CD1c-positive myeloid dendritic cell (primary cell): Measurements from ENCODE around the gene OR11L1.

Experiments used
- DNase-seq: peaks from one replicate; pipeline ENCODE4 v3.0.0-alpha.2; 2016; ENCODE audit errors: extremely low spot score

OR11L1 gene, protein sequence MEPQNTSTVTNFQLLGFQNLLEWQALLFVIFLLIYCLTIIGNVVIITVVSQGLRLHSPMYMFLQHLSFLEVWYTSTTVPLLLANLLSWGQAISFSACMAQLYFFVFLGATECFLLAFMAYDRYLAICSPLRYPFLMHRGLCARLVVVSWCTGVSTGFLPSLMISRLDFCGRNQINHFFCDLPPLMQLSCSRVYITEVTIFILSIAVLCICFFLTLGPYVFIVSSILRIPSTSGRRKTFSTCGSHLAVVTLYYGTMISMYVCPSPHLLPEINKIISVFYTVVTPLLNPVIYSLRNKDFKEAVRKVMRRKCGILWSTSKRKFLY

GRCh38 chr1:247841796-247842195, at the start of gene OR11L1:
Gene OR11L1 (minus strand): TSS chr1:247841896. CDS start chr1:247841896, 0 bp downstream.
- no peak for DNase-seq

- no peak for DNase-seq
Measured at GRCh38 chr1:247884797-247885413, 43.2 kb upstream of the OR11L1 start.

DNA sequence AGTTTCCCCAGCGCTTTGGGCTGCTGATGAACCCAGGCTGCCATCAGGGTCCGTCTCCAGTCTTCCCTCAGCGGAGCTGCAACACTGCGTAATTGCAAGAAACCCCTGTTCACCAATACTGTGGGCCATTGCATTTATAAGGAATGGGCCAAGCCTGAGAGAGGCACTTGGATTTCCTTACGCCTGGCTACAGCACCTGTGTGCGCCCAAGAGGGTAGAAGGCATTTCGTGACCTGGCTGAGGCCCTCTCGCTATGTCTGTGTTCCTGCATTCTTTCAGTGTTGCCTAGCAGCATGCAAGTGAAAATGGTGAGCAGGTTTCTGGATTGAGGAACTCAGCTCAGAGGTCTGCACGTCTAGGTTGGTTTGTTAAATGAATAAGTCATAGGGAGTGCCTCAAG, 41.6 kb upstream of the OR11L1 start:
- no peak for DNase-seq

DNA sequence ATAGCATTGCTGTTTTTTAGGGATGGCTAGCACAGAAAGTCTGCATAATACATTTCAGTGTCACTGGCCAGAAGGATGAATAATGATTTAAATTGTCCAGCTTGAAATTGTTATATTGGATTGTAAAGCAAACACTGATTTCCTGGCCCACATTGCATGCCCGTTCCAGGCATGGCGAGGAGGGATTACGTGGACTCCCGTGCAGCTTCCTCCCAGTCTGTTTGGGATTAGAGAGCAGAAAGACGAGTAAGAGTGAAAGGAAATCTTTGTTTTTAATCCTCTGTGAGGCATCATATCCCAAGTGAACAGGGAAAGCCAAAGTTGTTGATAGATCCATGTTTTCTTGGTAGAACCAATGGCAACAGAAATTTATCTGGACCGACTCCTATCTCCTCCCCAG, 23.7 kb upstream of the OR11L1 start:
- no peak for DNase-seq

GRCh38 chr1:247864644-247865043, 22.9 kb upstream of the OR11L1 start:
- DNase-seq, result no peak

DNA sequence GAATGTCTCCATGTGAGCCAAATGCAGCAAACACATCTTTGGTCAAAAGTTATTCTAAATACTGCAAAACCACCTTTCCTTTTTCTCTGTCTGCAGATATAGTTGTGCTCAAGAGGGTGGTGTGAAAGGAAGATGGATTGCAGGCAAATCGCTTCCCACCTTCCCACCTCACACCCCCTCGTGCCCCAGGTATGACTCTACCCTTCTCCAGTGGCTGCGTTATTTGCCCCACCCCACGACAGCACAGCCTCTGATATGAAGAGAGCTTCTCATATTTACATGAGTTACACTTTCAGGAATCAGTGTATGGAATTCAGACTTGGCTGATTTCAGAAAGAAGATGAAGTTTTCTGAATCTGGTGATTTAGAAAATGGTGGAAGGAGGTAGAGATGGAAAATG, 21.1 kb upstream of the OR11L1 start:
- DNase-seq, result no peak

DNA sequence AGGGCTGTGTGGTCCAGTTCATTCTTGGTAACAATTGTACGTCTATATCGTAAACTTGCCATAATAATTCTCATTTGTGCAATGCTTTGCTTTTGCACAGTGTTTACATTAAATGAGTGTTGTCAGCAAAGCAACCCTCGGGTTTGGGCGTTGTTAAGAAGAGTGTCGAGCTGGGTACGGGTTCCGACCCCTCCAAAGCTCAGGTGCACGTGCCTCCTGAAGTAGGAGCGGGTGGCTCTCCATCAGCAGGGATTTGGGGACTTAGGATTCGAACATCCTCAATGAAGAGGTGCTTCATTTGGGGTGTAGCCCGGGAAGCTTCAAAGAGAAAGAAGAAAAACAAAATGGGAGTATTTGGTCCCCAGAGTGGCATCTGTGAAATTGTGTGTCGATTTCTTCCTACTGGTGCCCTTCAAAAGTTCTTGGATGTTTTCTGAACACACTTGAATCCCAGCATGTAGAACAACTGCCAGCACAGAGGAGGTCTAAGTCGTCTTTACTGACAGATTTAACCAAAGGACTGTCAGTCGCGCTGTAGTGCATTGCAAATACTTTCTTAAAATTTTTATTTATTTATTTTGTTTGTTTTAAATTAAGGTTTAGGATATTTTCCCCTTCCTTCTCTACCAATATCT, 16.4 kb upstream of the OR11L1 start:
- DNase-seq, result no peak

- DNase-seq, result peak; percentile 10
Measured at GRCh38 chr1:247857069-247857984, 15.6 kb upstream of the OR11L1 start, which contains the start of gene TRIM58. Gene TRIM58 (plus strand): TSS chr1:247857187. CDS start chr1:247857247, 60 bp downstream.

DNA sequence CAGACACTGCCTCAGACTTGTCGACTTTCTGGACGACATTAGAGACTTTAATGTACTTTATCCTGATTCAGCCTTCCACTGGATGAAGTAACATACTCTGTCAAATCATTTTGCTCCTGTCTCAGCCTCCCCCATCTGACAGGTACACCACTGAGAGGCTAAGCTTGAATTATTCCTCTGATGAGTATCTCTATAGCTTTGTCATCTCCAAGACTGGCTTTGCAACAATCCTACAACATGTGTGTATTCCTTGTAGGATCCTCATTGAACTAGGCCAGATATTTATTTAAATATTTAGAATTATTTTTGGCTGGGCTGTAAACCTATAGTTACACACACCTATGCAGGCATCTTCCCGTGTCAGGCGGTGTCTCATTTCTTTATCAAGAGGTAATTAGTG, 14.2 kb upstream of the OR11L1 start:
- no peak for DNase-seq

DNA sequence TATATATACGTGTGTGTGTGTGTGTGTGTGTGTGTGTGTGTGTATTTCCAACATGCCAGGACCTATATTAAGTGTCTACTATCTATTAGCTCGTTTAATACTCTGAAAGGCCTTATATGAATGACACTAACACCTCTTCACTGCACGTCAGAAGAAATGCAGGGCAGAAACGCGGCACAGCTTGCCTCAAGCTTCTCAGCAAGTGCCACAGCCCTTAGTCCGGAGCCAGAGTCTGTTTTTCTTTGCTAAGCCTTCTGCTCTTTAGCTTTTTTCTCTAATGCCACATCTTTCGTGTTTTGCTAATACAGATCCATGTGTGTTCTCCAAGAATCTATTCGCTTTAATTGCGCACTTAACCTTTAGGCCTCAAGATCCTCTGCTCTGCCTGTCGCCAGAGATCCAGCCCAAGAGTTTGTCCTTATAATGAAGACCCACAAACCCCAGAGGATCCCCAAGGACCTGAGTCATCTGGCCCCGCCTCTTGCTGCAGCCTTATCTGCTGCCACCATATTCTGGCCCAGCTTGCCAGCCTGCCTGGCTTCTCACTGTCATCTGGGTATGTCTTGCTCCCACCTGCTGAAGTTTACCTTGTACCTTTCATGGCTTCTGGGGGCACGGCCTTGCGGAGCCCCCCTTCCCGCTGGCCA, 13.3 kb upstream of the OR11L1 start:
- DNase-seq, result no peak

GRCh38 chr1:247849616-247850015, 7.9 kb upstream of the OR11L1 start:
- no peak for DNase-seq

DNA sequence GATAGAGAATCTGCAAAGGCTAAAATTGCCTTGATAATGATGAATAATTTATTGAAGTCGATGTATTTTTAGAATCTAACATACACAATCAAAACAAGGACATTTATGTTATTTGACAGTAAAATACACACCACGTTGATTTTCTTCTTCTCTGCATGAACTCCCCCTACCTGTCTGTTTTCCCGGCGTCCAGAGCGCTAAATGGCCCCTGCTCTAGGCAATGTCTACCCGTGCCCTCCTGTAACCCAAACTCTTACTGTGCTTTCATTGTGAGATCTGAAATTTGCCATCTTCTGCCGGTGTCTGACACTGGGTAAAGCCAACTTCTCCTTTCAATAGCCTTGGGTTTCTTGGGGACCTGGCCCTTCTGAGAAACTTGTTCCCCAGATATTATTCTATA, 6.7 kb upstream of the OR11L1 start:
- DNase-seq, result no peak

GRCh38 chr1:247845693-247846017, 4.0 kb upstream of the OR11L1 start:
- DNase-seq, result no peak

- no peak for DNase-seq
Measured at GRCh38 chr1:247845011-247845692, 3.5 kb upstream of the OR11L1 start.

GRCh38 chr1:247843411-247843810, 1.7 kb upstream of the OR11L1 start:
- DNase-seq, result no peak

- no peak for DNase-seq
Measured at GRCh38 chr1:247840818-247841217, 878 bp downstream of the OR11L1 start.

DNA sequence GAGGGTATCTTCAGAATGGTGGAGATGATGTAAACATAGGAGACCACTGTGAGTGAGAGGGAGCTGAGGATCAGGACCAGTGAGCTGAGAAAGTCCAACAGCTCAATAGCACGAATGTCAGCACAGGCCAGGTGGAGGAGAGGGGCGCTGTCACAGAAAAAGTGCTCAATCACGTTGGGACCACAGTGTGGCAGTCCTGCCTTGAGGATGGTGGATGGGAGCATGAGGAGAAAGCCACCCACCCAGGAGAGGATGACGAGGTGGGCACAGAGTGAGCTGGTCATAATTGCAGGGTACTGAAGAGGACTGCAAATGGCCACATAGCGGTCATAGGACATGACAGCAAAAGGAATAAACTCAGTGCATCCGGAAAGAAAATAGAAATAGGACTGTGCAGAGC, 8.1 kb downstream of the OR11L1 start:
- DNase-seq, result no peak

- DNase-seq, result no peak
Measured at GRCh38 chr1:247829656-247830055, 12.0 kb downstream of the OR11L1 start.

DNA sequence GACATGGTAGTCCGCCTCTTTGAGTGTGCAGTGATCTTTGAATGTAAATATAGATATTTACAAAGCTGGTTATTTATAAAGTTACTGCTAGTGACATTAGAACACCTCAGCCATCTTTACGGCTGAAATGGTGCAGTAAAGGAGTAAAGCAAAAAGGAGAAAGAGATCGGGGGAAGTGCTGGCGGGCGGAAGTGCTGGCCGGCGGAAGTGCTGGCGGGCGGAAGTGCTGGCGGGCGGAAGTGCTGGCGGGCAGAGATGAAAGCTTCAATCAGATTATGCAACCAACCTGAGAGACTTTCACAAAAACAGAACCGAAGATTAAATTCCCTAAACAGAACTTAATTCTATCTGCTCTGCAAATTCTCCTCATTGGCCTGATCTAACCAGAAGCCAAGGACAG, 16.3 kb downstream of the OR11L1 start:
- DNase-seq, result no peak

GRCh38 chr1:247824023-247824422, 17.7 kb downstream of the OR11L1 start, which contains the start of gene OR14A16:
Gene OR14A16 (minus strand): TSS chr1:247824119. CDS start chr1:247815729, 8,390 bp downstream.
- DNase-seq, result no peak

GRCh38 chr1:247822060-247822459, 19.6 kb downstream of the OR11L1 start:
- no peak for DNase-seq
